MM.1S (cell line): ENCODE data around the gene BRICD5.

Source experiments
- DNase-seq: peaks from one replicate; pipeline ENCODE4 v3.0.0-alpha.2; 2015
- H2AFZ ChIP-seq: fragments of 300-600 bp; sonication (generic); 2 replicates; pipeline ENCODE4 v1.6.0; 2016; ENCODE audit warnings: antibody characterized with exemption, low read length
- H3F3A ChIP-seq: fragments of 300-600 bp; sonication (generic); 2 replicates; pipeline ENCODE4 v1.6.1; 2016; ENCODE audit warnings: mild to moderate bottlenecking, antibody characterized with exemption, low read length, moderate library complexity, mixed read lengths; ENCODE audit not compliant: insufficient read depth
- H3K27ac ChIP-seq: fragments of 300-600 bp; sonication (generic); 2 replicates; pipeline ENCODE4 v1.5.1; 2016; ENCODE audit warnings: mild to moderate bottlenecking, low read length
- H3K27me3 ChIP-seq: fragments of 300-600 bp; sonication (generic); replicated peaks from 2 replicates; pipeline ENCODE4 v1.6.0; 2016; ENCODE audit warnings: low read length; ENCODE audit not compliant: insufficient read depth
- H3K36me3 ChIP-seq: fragments of 300-600 bp; sonication (generic); replicated peaks from 2 replicates; pipeline ENCODE4 v1.6.1; 2016; ENCODE audit warnings: mild to moderate bottlenecking, low read length, mixed read lengths; ENCODE audit not compliant: insufficient read depth
- H3K4me1 ChIP-seq: fragments of 300-600 bp; sonication (generic); 2 replicates; pipeline ENCODE4 v1.6.1; 2016; ENCODE audit warnings: low read length, mixed read lengths
- H3K4me2 ChIP-seq: fragments of 300-600 bp; sonication (generic); 2 replicates; pipeline ENCODE4 v1.6.0; 2016; ENCODE audit warnings: low read depth, low read length
- H3K4me3 ChIP-seq: fragments of 300-600 bp; sonication (generic); 2 replicates; pipeline ENCODE4 v1.5.1; 2016; ENCODE audit warnings: low read length, mixed read lengths
- H3K79me2 ChIP-seq: fragments of 300-600 bp; sonication (generic); 2 replicates; pipeline ENCODE4 v1.6.1; 2016; ENCODE audit warnings: mixed run types, low read length, mixed read lengths
- H3K9ac ChIP-seq: fragments of 300-600 bp; sonication (generic); 2 replicates; pipeline ENCODE4 v1.6.1; 2016; ENCODE audit warnings: low read length, mixed read lengths
- H3K9me2 ChIP-seq: fragments of 300-600 bp; sonication (generic); replicated peaks from 2 replicates; pipeline ENCODE4 v1.6.1; 2016; ENCODE audit warnings: mild to moderate bottlenecking, low read length, mixed read lengths; ENCODE audit not compliant: insufficient read depth
- H3K9me3 ChIP-seq: fragments of 300-600 bp; sonication (generic); replicated peaks from 2 replicates; pipeline ENCODE4 v1.6.1; 2016; ENCODE audit warnings: mild to moderate bottlenecking, low read length, mixed read lengths; ENCODE audit not compliant: insufficient read depth
- H4K20me1 ChIP-seq: fragments of 300-600 bp; sonication (generic); 2 replicates; pipeline ENCODE4 v1.6.1; 2016; ENCODE audit warnings: mild to moderate bottlenecking, low read length, moderate library complexity, mixed read lengths; ENCODE audit not compliant: insufficient read depth
- EZH2 ChIP-seq: fragments of 300-600 bp; sonication (generic); optimal IDR thresholded peaks from 2 replicates; pipeline ENCODE3; 2017; ENCODE audit warnings: low read depth, mild to moderate bottlenecking, antibody characterized with exemption, low read length, mixed read lengths
- EZH2phosphoT487 ChIP-seq: fragments of 300-600 bp; sonication (generic); IDR thresholded peaks from 2 replicates; pipeline ENCODE4 v1.6.1; 2018; ENCODE audit warnings: antibody characterized with exemption, low read length
- TF ChIP-seq, protein P1 (sequence below): fragments of 300-600 bp; sonication (generic); IDR thresholded peaks from 2 replicates; pipeline ENCODE4 v1.5.1; 2016; ENCODE audit warnings: antibody characterized with exemption, low read length, mixed read lengths

BRICD5 gene

DNA sequence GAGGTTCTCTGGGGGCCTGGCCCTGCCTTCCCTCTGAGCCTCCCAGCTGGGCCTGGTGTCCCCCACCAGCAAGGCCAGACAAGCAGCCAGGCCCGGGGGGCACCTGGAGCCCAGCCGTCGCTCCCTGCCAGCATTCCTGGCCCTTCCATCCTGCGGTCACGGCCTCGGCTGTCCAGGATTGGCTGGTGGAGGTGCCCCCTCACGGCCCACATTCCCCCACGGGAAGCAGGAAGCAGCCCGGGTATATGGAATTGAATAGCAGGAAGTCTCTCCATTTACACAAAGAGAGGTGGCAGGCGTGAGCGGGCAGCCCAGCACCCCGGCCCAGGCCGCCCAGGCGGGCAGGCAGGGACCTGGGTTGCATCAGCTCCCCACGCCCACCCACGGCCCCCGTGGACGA, 40.6 kb downstream of the BRICD5 start:
- no peak overlapping the region for H2AFZ ChIP-seq
- H3K4me1 ChIP-seq: no peaks in the 10 kb centered on the region
- H4K20me1 ChIP-seq: no peaks in the 10 kb centered on the region
- no peak overlapping the region for H3K27ac ChIP-seq
- H3K9me2 ChIP-seq: no peaks in the 10 kb centered on the region
- no peaks in the 10 kb centered on the region for H3F3A ChIP-seq
- H3K36me3 ChIP-seq: no peaks in the 10 kb centered on the region
- DNase-seq: no peak
- no peak overlapping the region for H3K4me3 ChIP-seq
- no peaks in the 10 kb centered on the region for H3K9me3 ChIP-seq
- no peaks in the 10 kb centered on the region for H3K79me2 ChIP-seq
- H3K27me3 ChIP-seq: no peaks in the 10 kb centered on the region
- H3K9ac ChIP-seq: no peak overlapping the region
- TF ChIP-seq, protein P1, sequence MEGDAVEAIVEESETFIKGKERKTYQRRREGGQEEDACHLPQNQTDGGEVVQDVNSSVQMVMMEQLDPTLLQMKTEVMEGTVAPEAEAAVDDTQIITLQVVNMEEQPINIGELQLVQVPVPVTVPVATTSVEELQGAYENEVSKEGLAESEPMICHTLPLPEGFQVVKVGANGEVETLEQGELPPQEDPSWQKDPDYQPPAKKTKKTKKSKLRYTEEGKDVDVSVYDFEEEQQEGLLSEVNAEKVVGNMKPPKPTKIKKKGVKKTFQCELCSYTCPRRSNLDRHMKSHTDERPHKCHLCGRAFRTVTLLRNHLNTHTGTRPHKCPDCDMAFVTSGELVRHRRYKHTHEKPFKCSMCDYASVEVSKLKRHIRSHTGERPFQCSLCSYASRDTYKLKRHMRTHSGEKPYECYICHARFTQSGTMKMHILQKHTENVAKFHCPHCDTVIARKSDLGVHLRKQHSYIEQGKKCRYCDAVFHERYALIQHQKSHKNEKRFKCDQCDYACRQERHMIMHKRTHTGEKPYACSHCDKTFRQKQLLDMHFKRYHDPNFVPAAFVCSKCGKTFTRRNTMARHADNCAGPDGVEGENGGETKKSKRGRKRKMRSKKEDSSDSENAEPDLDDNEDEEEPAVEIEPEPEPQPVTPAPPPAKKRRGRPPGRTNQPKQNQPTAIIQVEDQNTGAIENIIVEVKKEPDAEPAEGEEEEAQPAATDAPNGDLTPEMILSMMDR: no peak
- TF ChIP-seq EZH2 (no peak), EZH2phosphoT487 (no peak)
- H3K4me2 ChIP-seq: no peak overlapping the region

DNA sequence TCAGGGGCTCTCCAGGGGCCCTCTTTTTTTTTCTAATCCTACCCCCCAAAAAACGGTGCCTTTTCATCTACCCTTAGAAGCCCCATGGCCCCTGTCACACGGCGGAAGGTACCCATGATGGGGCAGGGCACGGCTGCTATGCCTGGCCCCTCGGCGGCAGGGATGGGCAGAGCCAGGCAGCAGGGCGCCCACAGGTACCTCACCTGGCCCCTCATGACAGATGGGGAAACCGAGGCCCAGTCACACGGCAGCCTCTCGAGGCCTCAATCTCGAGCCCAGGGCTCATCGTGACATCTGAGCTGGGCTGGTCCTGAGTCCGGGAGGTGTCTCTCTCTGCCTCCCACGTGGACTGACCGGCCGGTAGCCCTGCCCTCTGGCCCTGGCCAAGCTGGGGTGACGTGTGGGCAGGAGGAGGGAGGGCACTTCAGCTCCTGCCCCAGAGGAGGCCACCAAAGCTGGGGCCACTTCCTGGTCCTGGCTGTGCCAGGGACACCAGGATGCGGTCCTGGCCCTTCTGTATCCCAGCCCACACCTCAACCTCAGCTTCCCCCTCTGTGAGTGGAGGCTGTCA, 43.5 kb downstream of the BRICD5 start:
- Histone ChIP-seq H3K27ac (no peak overlapping the region), H3F3A (no peaks in the 10 kb centered on the region), H3K4me2 (no peak overlapping the region), H3K4me3 (no peak overlapping the region), H3K27me3 (no peaks in the 10 kb centered on the region), H3K9me3 (no peaks in the 10 kb centered on the region), H3K9ac (no peak overlapping the region), H2AFZ (no peak overlapping the region), H3K36me3 (no peaks in the 10 kb centered on the region), H4K20me1 (no peaks in the 10 kb centered on the region), H3K79me2 (peaks cover 19% of the 10 kb centered on the region), H3K4me1 (no peaks in the 10 kb centered on the region), H3K9me2 (no peaks in the 10 kb centered on the region)
- no peak for DNase-seq
- TF ChIP-seq, protein P1: no peak
- TF ChIP-seq EZH2phosphoT487 (no peak), EZH2 (no peak)

DNA sequence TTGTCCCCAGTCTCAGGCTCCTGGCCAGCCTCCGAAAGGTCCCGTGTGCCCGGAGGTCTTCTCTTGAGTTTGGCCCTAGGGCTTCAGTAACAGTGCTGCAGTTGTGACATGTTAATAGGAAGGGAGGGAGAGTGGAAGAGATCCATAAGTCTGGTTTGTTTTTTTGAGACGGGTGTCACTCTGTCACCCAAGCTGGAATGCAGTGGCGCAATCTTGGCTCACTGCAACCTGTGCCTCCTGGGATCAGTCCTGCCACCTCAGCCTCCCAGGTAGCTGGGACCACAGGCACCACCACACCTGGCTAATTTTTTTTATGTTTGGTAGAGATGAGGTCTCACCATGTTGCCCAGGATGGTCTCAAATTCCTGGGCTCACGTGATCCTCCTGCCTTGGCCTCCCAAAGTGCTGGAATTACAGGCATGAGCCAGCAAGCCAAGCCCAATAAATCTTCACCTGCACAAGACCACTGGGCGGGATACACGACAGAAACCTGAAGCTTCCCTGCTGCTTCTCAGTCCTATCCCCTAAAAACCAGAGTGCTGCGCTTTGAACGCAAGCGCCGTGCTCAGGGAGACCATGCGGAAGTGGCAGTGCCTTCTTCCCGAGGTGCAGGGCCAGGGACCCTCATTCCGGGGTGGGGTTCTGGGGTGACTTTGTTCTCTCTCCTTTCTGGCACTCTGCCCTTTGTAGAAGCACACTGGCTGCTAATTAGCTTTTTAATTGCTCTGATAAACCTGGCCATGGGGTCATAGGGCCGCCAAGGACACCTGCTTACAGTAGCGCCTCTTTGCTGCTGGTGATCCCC, 44.2 kb downstream of the BRICD5 start:
- Histone ChIP-seq H3F3A (no peaks in the 10 kb centered on the region), H3K9me3 (no peaks in the 10 kb centered on the region), H3K4me1 (no peaks in the 10 kb centered on the region), H3K9me2 (no peaks in the 10 kb centered on the region), H3K79me2 (peaks cover 26% of the 10 kb centered on the region), H3K4me2 (no peak overlapping the region), H3K9ac (no peak overlapping the region), H4K20me1 (no peaks in the 10 kb centered on the region), H3K27me3 (no peaks in the 10 kb centered on the region), H3K27ac (no peak overlapping the region), H3K4me3 (no peak overlapping the region), H2AFZ (no peak overlapping the region), H3K36me3 (no peaks in the 10 kb centered on the region)
- TF ChIP-seq, protein P1: no peak
- TF ChIP-seq EZH2phosphoT487: no peak
- no peak for TF ChIP-seq EZH2
- DNase-seq: no peak
